Measurements from ENCODE around the gene IMMP2L. TPM values are rescaled to one million over a fixed set of nuclear protein-coding genes. Genes with fewer than 3 reads are reported as not detected.

Gene IMMP2L
- total RNA-seq, 4 donors from 2014 or later, result 2.6 to 69.1 (median 34.7) TPM

GRCh38 chr7:110867771-110868170, 694.5 kb downstream of the IMMP2L start:
- intact Hi-C loops (cut with DNase I; ENCODE audit: low total_unique reads), result no loop called here
- no peak for DNase-seq
- TF ChIP-seq POLR2A (IDR thresholded peaks at IDR 0.05), result no peak
- TF ChIP-seq, protein P1, sequence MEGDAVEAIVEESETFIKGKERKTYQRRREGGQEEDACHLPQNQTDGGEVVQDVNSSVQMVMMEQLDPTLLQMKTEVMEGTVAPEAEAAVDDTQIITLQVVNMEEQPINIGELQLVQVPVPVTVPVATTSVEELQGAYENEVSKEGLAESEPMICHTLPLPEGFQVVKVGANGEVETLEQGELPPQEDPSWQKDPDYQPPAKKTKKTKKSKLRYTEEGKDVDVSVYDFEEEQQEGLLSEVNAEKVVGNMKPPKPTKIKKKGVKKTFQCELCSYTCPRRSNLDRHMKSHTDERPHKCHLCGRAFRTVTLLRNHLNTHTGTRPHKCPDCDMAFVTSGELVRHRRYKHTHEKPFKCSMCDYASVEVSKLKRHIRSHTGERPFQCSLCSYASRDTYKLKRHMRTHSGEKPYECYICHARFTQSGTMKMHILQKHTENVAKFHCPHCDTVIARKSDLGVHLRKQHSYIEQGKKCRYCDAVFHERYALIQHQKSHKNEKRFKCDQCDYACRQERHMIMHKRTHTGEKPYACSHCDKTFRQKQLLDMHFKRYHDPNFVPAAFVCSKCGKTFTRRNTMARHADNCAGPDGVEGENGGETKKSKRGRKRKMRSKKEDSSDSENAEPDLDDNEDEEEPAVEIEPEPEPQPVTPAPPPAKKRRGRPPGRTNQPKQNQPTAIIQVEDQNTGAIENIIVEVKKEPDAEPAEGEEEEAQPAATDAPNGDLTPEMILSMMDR (IDR thresholded peaks at IDR 0.05), result no peak
- no peaks in the 10 kb centered on the region for H3K9me3 ChIP-seq
- H3K4me3 ChIP-seq, result no peak overlapping the region
- no peaks in the 10 kb centered on the region for H3K27me3 ChIP-seq
- H3K4me1 ChIP-seq, result no peaks in the 10 kb centered on the region
- no peaks in the 10 kb centered on the region for H3K36me3 ChIP-seq
- no peak overlapping the region for H3K27ac ChIP-seq

GRCh38 chr7:110863258-110863657, 699.0 kb downstream of the IMMP2L start:
- Histone ChIP-seq H3K4me1 (no peaks in the 10 kb centered on the region), H3K27me3 (no peaks in the 10 kb centered on the region), H3K4me3 (no peak overlapping the region), H3K9me3 (no peaks in the 10 kb centered on the region), H3K27ac (no peak overlapping the region), H3K36me3 (no peaks in the 10 kb centered on the region)
- TF ChIP-seq POLR2A (IDR thresholded peaks at IDR 0.05), result no peak
- TF ChIP-seq, protein P1 (IDR thresholded peaks at IDR 0.05), result no peak
- intact Hi-C loops (cut with DNase I; ENCODE audit: low total_unique reads), result no loop called here
- no peak for DNase-seq

- intact Hi-C loops (cut with DNase I; ENCODE audit: low total_unique reads), result no loop called here
- TF ChIP-seq, protein P1 (IDR thresholded peaks at IDR 0.05), result no peak
- TF ChIP-seq POLR2A (IDR thresholded peaks at IDR 0.05), result no peak
- H3K27ac ChIP-seq, result no peak overlapping the region
- H3K4me3 ChIP-seq, result no peak overlapping the region
- DNase-seq, result no peak
- no peaks in the 10 kb centered on the region for H3K27me3 ChIP-seq
- no peaks in the 10 kb centered on the region for H3K36me3 ChIP-seq
- H3K9me3 ChIP-seq, result no peaks in the 10 kb centered on the region
- no peaks in the 10 kb centered on the region for H3K4me1 ChIP-seq
Measured at GRCh38 chr7:110861163-110861562, 701.1 kb downstream of the IMMP2L start.

- Histone ChIP-seq H3K27ac (no peak overlapping the region), H3K27me3 (no peaks in the 10 kb centered on the region), H3K4me3 (no peak overlapping the region), H3K9me3 (no peaks in the 10 kb centered on the region), H3K36me3 (no peaks in the 10 kb centered on the region), H3K4me1 (peaks cover 0 to 9% of the 10 kb centered on the region in 2 donors)
- no peak for DNase-seq
- intact Hi-C loops (cut with DNase I; ENCODE audit: low total_unique reads), result no loop called here
- no peak for TF ChIP-seq POLR2A (IDR thresholded peaks at IDR 0.05)
- TF ChIP-seq, protein P1 (IDR thresholded peaks at IDR 0.05), result no peak
Measured at GRCh38 chr7:110857106-110857505, 705.2 kb downstream of the IMMP2L start.

GRCh38 chr7:110856704-110857103, 705.6 kb downstream of the IMMP2L start:
- Histone ChIP-seq H3K36me3 (no peaks in the 10 kb centered on the region), H3K4me1 (peaks cover 0 to 9% of the 10 kb centered on the region in 2 donors), H3K27me3 (no peaks in the 10 kb centered on the region), H3K4me3 (no peak overlapping the region), H3K9me3 (no peaks in the 10 kb centered on the region), H3K27ac (no peak overlapping the region)
- TF ChIP-seq POLR2A (IDR thresholded peaks at IDR 0.05), result no peak
- TF ChIP-seq, protein P1 (IDR thresholded peaks at IDR 0.05), result no peak
- no peak for DNase-seq
- intact Hi-C loops (cut with DNase I; ENCODE audit: low total_unique reads), result no loop called here

Data from uterus (tissue), 4 donors.